Hepatocyte (in vitro differentiated cells): ENCODE results near the gene CEP70. TPM values are rescaled to one million over a fixed set of nuclear protein-coding genes. Genes with fewer than 3 reads are reported as not detected.

Source experiments
- DNase-seq: peaks from one replicate; pipeline ENCODE4 v3.0.0-alpha.2; 2016; ENCODE audit warnings: low spot score
- H2AFZ ChIP-seq: fragments of 200-600 bp; sonication (generic); 2 replicates; pipeline ENCODE4 v1.6.0; 2016; ENCODE audit warnings: antibody characterized with exemption, mild to moderate bottlenecking
- H3K27ac ChIP-seq: fragments of 200-600 bp; sonication (generic); 2 replicates; pipeline ENCODE4 v1.5.1; 2016; ENCODE audit warnings: mild to moderate bottlenecking
- H3K27me3 ChIP-seq: fragments of 200-600 bp; sonication (generic); 2 replicates; pipeline ENCODE4 v1.6.1; 2016
- H3K36me3 ChIP-seq: fragments of 200-600 bp; sonication (generic); replicated peaks from 2 replicates; pipeline ENCODE4 v1.5.1; 2016; ENCODE audit warnings: low read depth; ENCODE audit not compliant: insufficient read depth
- H3K4me1 ChIP-seq: fragments of 200-600 bp; sonication (generic); 2 replicates; pipeline ENCODE4 v1.5.1; 2016; ENCODE audit warnings: mild to moderate bottlenecking, moderate library complexity; ENCODE audit not compliant: insufficient read depth
- H3K4me2 ChIP-seq: fragments of 200-600 bp; sonication (generic); 2 replicates; pipeline ENCODE4 v1.6.0; 2016
- H3K4me3 ChIP-seq: fragments of 200-600 bp; sonication (generic); 2 replicates; pipeline ENCODE4 v1.5.1; 2016; ENCODE audit warnings: mild to moderate bottlenecking
- H3K79me2 ChIP-seq: fragments of 200-600 bp; sonication (generic); 2 replicates; pipeline ENCODE4 v1.6.0; 2017; ENCODE audit warnings: mild to moderate bottlenecking
- H3K9me2 ChIP-seq: fragments of 200-600 bp; sonication (generic); replicated peaks from 2 replicates; pipeline ENCODE4 v1.6.0; 2017; ENCODE audit warnings: mild to moderate bottlenecking; ENCODE audit not compliant: insufficient read depth
- H3K9me3 ChIP-seq: fragments of 200-600 bp; sonication (generic); 2 replicates; pipeline ENCODE4 v1.5.1; 2016; ENCODE audit warnings: low read depth, mild to moderate bottlenecking
- H4K20me1 ChIP-seq: fragments of 200-600 bp; sonication (generic); 2 replicates; pipeline ENCODE4 v1.6.0; 2016; ENCODE audit warnings: mild to moderate bottlenecking; ENCODE audit not compliant: insufficient read depth, poor library complexity, severe bottlenecking
- CTCF ChIP-seq: fragments of 200-600 bp; sonication (generic); IDR thresholded peaks from 2 replicates; pipeline ENCODE4 v1.5.1; 2016; ENCODE audit warnings: antibody characterized with exemption, mild to moderate bottlenecking; ENCODE audit not compliant: poor library complexity
- EZH2 ChIP-seq: fragments of 200-600 bp; sonication (generic); IDR thresholded peaks from 2 replicates; pipeline ENCODE4 v1.6.1; 2016; ENCODE audit warnings: antibody characterized with exemption, mild to moderate bottlenecking, borderline replicate concordance
- EZH2phosphoT487 ChIP-seq: fragments of 200-600 bp; sonication (generic); IDR thresholded peaks from one replicate; pipeline ENCODE4 v1.6.1; 2018; ENCODE audit warnings: antibody characterized with exemption, mild to moderate bottlenecking, low read depth, moderate library complexity; ENCODE audit not compliant: unreplicated experiment, severe bottlenecking
- WGBS: methylation state at CpG from one replicate; pipeline ENCODE4 v1.1.6; 2016; ENCODE audit warnings: low lambda C conversion rate; ENCODE audit errors: missing lambda C conversion rate; 5-methylcytosine and 5-hydroxymethylcytosine counted together
- polyA plus RNA-seq: library from polyadenylated mRNA; unstranded; fragments of >200 nt; fragmentation: Nextera tagmentation; extraction: Ambion mirVana; gene quantifications from 2 replicates; pipeline ENCODE4 v1.2.1, GENCODE V29; 2016
- total RNA-seq: library from RNA; depleted of rRNA; stranded (reverse); fragments of >200 nt; gene quantifications from 2 replicates; pipeline ENCODE4 v1.2.3, GENCODE V29; 2014

Gene CEP70
- total and polyA plus RNA-seq, 2 experiments from 2014 or later, result 12.2 to 25.4 TPM

GRCh38 chr3:138479438-138479863 is 114.6 kb downstream of the CEP70 start:
- Histone ChIP-seq H2AFZ (no peak overlapping the region), H3K4me3 (no peak overlapping the region), H3K4me1 (no peaks in the 10 kb centered on the region), H3K79me2 (no peaks in the 10 kb centered on the region), H4K20me1 (no peaks in the 10 kb centered on the region), H3K27ac (no peak overlapping the region), H3K27me3 (no peaks in the 10 kb centered on the region), H3K9me2 (no peaks in the 10 kb centered on the region), H3K36me3 (no peaks in the 10 kb centered on the region), H3K9me3 (no peaks in the 10 kb centered on the region), H3K4me2 (no peak overlapping the region)
- 37% methylated on average over 4 of the region's 4 CpGs for WGBS
- TF ChIP-seq CTCF (peak; percentile 57), EZH2phosphoT487 (no peak), EZH2 (no peak)
- peak; percentile 58 for DNase-seq

- no peaks in the 10 kb centered on the region for H3K9me2 ChIP-seq
- H2AFZ ChIP-seq, result no peak overlapping the region
- H4K20me1 ChIP-seq, result no peaks in the 10 kb centered on the region
- H3K4me2 ChIP-seq, result no peak overlapping the region
- no peaks in the 10 kb centered on the region for H3K4me1 ChIP-seq
- no peak overlapping the region for H3K4me3 ChIP-seq
- TF ChIP-seq CTCF (no peak), EZH2 (no peak), EZH2phosphoT487 (no peak)
- H3K79me2 ChIP-seq, result no peaks in the 10 kb centered on the region
- DNase-seq, result no peak
- 87% methylated on average over 3 of the region's 3 CpGs for WGBS
- H3K27ac ChIP-seq, result no peak overlapping the region
- no peaks in the 10 kb centered on the region for H3K27me3 ChIP-seq
- no peaks in the 10 kb centered on the region for H3K36me3 ChIP-seq
- no peaks in the 10 kb centered on the region for H3K9me3 ChIP-seq
Observed at GRCh38 chr3:138477801-138478200, 116.3 kb downstream of the CEP70 start.

- DNase-seq, result no peak
- H3K79me2 ChIP-seq, result no peaks in the 10 kb centered on the region
Observed at GRCh38 chr3:138477120-138477519, 116.9 kb downstream of the CEP70 start.

More at GRCh38 chr3:138477120-138477519, 116.9 kb downstream of the CEP70 start:
- no peaks in the 10 kb centered on the region for H4K20me1 ChIP-seq
- H3K9me2 ChIP-seq, result no peaks in the 10 kb centered on the region
- H3K9me3 ChIP-seq, result no peaks in the 10 kb centered on the region
- TF ChIP-seq EZH2phosphoT487 (no peak), CTCF (no peak), EZH2 (no peak)
- no peaks in the 10 kb centered on the region for H3K36me3 ChIP-seq
- no peaks in the 10 kb centered on the region for H3K4me1 ChIP-seq
- H2AFZ ChIP-seq, result no peak overlapping the region
- H3K27ac ChIP-seq, result no peak overlapping the region
- no peaks in the 10 kb centered on the region for H3K27me3 ChIP-seq
- H3K4me2 ChIP-seq, result no peak overlapping the region
- no peak overlapping the region for H3K4me3 ChIP-seq
